Activated naive CD4-positive, alpha-beta T cell treated with anti-CD3 and anti-CD28 coated beads for 36 hours (primary cell): Measurements from ENCODE around the gene TIGD1. TPM values are rescaled to one million over a fixed set of nuclear protein-coding genes. Genes with fewer than 3 reads are reported as not detected.

Source experiments
- CTCF ChIA-PET: fragments of 350-600 bp; sonication (Branson Sonifier 250); formaldehyde crosslinking; loops from one replicate; lab custom pipeline; 2021; ENCODE audit warnings: antibody characterized with exemption; lab: Charles Lee
- DNase-seq: peaks from one replicate; pipeline ENCODE4 v3.0.0-alpha.2; 2020
- H3K27ac Mint-ChIP-seq: one replicate; pipeline ENCODE4 v1.8.0; 2021; ENCODE audit warnings: mild to moderate bottlenecking, mixed read lengths
- H3K27me3 Mint-ChIP-seq: one replicate; pipeline ENCODE4 v1.8.0; 2021; ENCODE audit warnings: low read depth, mixed read lengths
- H3K36me3 Mint-ChIP-seq: one replicate; pipeline ENCODE4 v1.8.0; 2021; ENCODE audit warnings: low read depth, mixed read lengths
- H3K4me1 Mint-ChIP-seq: one replicate; pipeline ENCODE4 v1.8.0; 2021; ENCODE audit warnings: low read depth, mixed read lengths
- H3K4me3 Mint-ChIP-seq: one replicate; pipeline ENCODE4 v1.8.0; 2021; ENCODE audit warnings: mild to moderate bottlenecking, moderate library complexity, mixed read lengths
- H3K9me3 Mint-ChIP-seq: one replicate; pipeline ENCODE4 v1.8.0; 2021; ENCODE audit warnings: mixed read lengths
- intact Hi-C: fragments of 100-400 bp; cut with micrococcal nuclease; formaldehyde crosslinking; loops from one replicate; pipeline ENCODE4 v1.15.1; 2023
- total RNA-seq, 2 experiments: library from RNA; stranded (reverse); gene quantifications; one replicate each; pipeline ENCODE4 v1.2.3, GENCODE V29; 2021

TIGD1 gene
- total RNA-seq, 2 experiments from 2014 or later = 7.7 to 8.3 TPM

DNA sequence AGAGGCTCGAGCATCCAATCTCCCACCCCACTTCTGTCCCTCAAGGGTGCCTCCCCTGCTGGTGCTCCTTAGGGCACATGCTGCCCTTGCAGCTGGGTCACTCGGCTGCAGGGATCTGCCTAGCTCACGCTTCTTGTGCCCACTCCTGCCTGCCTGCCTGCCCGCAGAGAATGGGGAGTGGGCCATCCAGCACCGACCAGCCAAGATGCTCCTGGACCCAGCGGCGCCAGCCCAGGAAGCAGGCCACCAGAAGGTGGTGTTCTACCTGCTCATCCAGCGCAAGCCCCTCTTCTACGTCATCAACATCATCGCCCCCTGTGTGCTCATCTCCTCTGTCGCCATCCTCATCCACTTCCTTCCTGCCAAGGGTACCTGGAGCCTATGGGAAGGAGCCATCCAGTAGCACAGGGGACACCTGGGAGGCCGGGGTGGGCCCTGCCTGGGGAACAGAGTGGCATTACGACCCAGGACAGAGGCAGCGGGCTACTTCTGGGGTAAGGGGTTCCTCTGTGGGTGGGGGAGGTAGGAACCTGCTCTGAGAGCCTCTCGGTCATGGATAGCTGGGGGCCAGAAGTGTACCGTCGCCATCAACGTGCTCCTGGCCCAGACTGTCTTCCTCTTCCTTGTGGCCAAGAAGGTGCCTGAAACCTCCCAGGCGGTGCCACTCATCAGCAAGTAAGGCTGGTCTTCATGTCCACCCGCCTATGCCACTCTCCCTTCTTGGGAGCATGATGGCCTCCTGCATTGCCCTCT lies 7.5 kb downstream of the TIGD1 start:
- peaks cover 4% of the 10 kb centered on the region for H3K27me3 Mint-ChIP-seq
- no peak overlapping the region for H3K4me3 Mint-ChIP-seq
- intact Hi-C loops = no loop called here
- peaks cover 17% of the 10 kb centered on the region for H3K36me3 Mint-ChIP-seq
- no peak overlapping the region for H3K27ac Mint-ChIP-seq
- no peaks in the 10 kb centered on the region for H3K9me3 Mint-ChIP-seq
- CTCF ChIA-PET = no interaction called here
- peaks cover 10% of the 10 kb centered on the region for H3K4me1 Mint-ChIP-seq
- no peak for DNase-seq

GRCh38 chr2:232541961-232542714 lies 8.2 kb downstream of the TIGD1 start:
- Mint-ChIP-seq H3K4me3 (no peak overlapping the region), H3K36me3 (peaks cover 10% of the 10 kb centered on the region), H3K9me3 (no peaks in the 10 kb centered on the region), H3K27me3 (peaks cover 7% of the 10 kb centered on the region), H3K27ac (no peak overlapping the region), H3K4me1 (peaks cover 4% of the 10 kb centered on the region)
- intact Hi-C loops = no loop called here
- DNase-seq = no peak
- CTCF ChIA-PET = no interaction called here

DNA sequence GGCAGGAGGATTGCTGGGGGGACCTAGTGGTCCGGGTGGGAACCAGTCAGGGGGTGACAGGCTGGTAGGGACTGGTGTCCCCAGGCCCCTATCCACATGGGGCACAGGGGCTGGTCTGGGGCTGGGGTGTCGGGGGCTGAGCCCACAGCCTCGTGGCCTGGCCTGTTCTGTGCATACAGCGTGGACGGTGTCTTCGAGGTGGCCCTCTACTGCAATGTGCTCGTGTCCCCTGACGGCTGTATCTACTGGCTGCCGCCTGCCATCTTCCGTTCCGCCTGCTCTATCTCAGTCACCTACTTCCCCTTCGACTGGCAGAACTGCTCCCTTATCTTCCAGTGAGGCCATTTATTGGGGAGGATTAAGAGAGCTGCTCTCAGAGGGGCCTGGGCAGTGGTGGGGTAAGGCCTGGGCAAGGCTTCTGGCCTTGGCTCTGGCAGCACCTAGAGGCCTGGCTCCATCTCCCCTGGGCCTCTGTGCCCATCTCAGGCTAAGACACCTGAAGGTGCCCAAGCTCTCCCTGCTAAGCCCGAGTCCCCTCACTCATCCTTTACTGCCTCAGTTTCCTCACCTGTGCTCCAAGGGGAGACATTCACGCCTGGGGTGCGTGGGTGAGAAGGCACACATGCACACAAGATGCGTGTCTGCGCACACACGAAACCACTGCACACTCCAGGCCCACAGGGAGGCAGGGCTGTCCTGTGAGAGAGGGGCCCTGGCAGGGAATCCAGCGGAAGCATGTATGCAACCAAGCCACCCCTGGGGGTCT lies 9.0 kb downstream of the TIGD1 start:
- CTCF ChIA-PET = no interaction called here
- Mint-ChIP-seq H3K4me3 (no peak overlapping the region), H3K36me3 (peaks cover 5% of the 10 kb centered on the region), H3K9me3 (no peaks in the 10 kb centered on the region), H3K27ac (peak overlapping the region; percentile 41), H3K4me1 (peaks cover under 1% of the 10 kb centered on the region), H3K27me3 (peaks cover 9% of the 10 kb centered on the region)
- DNase-seq = no peak
- intact Hi-C loops = no loop called here

DNA sequence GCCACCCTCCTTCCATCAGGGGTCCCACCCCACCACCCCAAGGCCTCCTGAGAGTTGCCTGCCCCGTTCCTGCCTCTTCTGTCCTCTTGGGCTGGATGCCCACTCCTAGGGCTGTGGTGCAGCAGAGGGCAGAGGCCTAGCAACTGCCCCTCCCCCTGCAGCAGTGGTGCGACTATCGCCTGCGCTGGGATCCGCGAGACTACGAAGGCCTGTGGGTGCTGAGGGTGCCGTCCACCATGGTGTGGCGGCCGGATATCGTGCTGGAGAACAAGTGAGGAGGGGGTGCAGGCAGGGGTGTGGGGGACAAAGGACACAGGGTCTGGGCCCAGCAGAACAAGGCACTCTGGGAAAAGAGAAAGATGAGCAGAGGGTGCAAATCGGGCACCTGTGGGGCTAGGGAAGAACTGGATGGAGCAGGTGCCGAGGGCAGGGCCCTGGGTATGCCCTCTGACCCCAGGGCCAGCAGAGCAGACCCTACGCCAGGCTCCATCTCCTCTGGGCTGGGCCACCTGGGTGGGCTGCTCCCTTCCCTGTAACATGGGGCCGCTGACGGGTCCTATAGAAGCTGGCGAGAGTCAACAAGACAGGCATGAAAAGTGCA lies 9.8 kb downstream of the TIGD1 start:
- CTCF ChIA-PET = no interaction called here
- no peak overlapping the region for H3K4me3 Mint-ChIP-seq

GRCh38 chr2:232539298-232540231 lies 10.8 kb downstream of the TIGD1 start, which contains the start of gene CHRNG:
Gene CHRNG (plus strand): TSS chr2:232539692. CDS start chr2:232539748, 56 bp downstream.
- no peak within 1 kb of the TSS for H3K27ac Mint-ChIP-seq
- no peak within 1 kb of the TSS for H3K4me3 Mint-ChIP-seq
- H3K4me1 Mint-ChIP-seq = no peaks in the 10 kb centered on the region
- CTCF ChIA-PET = no interaction called here
- no peaks in the 10 kb centered on the region for H3K9me3 Mint-ChIP-seq
- H3K36me3 Mint-ChIP-seq = peaks cover 2% of the 10 kb centered on the region
- peaks cover 9% of the 10 kb centered on the region for H3K27me3 Mint-ChIP-seq
- intact Hi-C loops = no loop called here
- DNase-seq = no peak

More for the DNA sequence above, 9.8 kb downstream of the TIGD1 start:
- DNase-seq = no peak
- Mint-ChIP-seq H3K36me3 (peaks cover 4% of the 10 kb centered on the region), H3K4me1 (no peaks in the 10 kb centered on the region), H3K27me3 (peaks cover 9% of the 10 kb centered on the region), H3K9me3 (no peaks in the 10 kb centered on the region), H3K27ac (no peak overlapping the region)
- intact Hi-C loops = no loop called here

GRCh38 chr2:232538671-232539070 lies 11.7 kb downstream of the TIGD1 start:
- Mint-ChIP-seq H3K9me3 (no peaks in the 10 kb centered on the region), H3K27ac (no peak overlapping the region), H3K27me3 (peaks cover 9% of the 10 kb centered on the region), H3K4me1 (no peaks in the 10 kb centered on the region), H3K4me3 (no peak overlapping the region), H3K36me3 (peaks cover 2% of the 10 kb centered on the region)
- intact Hi-C loops = no loop called here
- CTCF ChIA-PET = interaction anchor here (0.6 kb wide), 1 partner anchor 9 kb away, joined by 3 read pairs; no protein-coding TSS in a partner anchor
- DNase-seq = no peak

- peaks cover 13% of the 10 kb centered on the region for H3K27me3 Mint-ChIP-seq
- no peaks in the 10 kb centered on the region for H3K9me3 Mint-ChIP-seq
- DNase-seq = no peak
- H3K27ac Mint-ChIP-seq = no peak overlapping the region
- CTCF ChIA-PET = interaction anchor here (1.0 to 1.2 kb wide), 2 partner anchors 12 to 90 kb away, joined by 3 to 4 read pairs; no protein-coding TSS in a partner anchor
- H3K4me3 Mint-ChIP-seq = no peak overlapping the region
- H3K4me1 Mint-ChIP-seq = no peaks in the 10 kb centered on the region
- intact Hi-C loops = no loop called here
- H3K36me3 Mint-ChIP-seq = no peaks in the 10 kb centered on the region
Observed at GRCh38 chr2:232537499-232537898, 12.9 kb downstream of the TIGD1 start.

- H3K27ac Mint-ChIP-seq = no peak overlapping the region
Observed at GRCh38 chr2:232537079-232537478, 13.3 kb downstream of the TIGD1 start.

GRCh38 chr2:232535761-232536530 lies 14.4 kb downstream of the TIGD1 start:
- intact Hi-C loops = no loop called here
- no peaks in the 10 kb centered on the region for H3K36me3 Mint-ChIP-seq
- no peak overlapping the region for H3K27ac Mint-ChIP-seq
- CTCF ChIA-PET = interaction anchor here (1.0 kb wide), 1 partner anchor 89 kb away, joined by 4 read pairs; no protein-coding TSS in a partner anchor
- no peaks in the 10 kb centered on the region for H3K4me1 Mint-ChIP-seq
- DNase-seq = no peak
- H3K9me3 Mint-ChIP-seq = no peaks in the 10 kb centered on the region
- H3K27me3 Mint-ChIP-seq = peaks cover 13% of the 10 kb centered on the region
- H3K4me3 Mint-ChIP-seq = no peak overlapping the region

More at GRCh38 chr2:232537079-232537478, 13.3 kb downstream of the TIGD1 start:
- peaks cover 13% of the 10 kb centered on the region for H3K27me3 Mint-ChIP-seq
- CTCF ChIA-PET = interaction anchor here (1.0 to 1.2 kb wide), 2 partner anchors 12 to 90 kb away, joined by 3 to 4 read pairs; no protein-coding TSS in a partner anchor
- no peak overlapping the region for H3K4me3 Mint-ChIP-seq
- H3K4me1 Mint-ChIP-seq = no peaks in the 10 kb centered on the region
- intact Hi-C loops = no loop called here
- DNase-seq = peak; percentile 38
- H3K9me3 Mint-ChIP-seq = no peaks in the 10 kb centered on the region
- no peaks in the 10 kb centered on the region for H3K36me3 Mint-ChIP-seq

DNA sequence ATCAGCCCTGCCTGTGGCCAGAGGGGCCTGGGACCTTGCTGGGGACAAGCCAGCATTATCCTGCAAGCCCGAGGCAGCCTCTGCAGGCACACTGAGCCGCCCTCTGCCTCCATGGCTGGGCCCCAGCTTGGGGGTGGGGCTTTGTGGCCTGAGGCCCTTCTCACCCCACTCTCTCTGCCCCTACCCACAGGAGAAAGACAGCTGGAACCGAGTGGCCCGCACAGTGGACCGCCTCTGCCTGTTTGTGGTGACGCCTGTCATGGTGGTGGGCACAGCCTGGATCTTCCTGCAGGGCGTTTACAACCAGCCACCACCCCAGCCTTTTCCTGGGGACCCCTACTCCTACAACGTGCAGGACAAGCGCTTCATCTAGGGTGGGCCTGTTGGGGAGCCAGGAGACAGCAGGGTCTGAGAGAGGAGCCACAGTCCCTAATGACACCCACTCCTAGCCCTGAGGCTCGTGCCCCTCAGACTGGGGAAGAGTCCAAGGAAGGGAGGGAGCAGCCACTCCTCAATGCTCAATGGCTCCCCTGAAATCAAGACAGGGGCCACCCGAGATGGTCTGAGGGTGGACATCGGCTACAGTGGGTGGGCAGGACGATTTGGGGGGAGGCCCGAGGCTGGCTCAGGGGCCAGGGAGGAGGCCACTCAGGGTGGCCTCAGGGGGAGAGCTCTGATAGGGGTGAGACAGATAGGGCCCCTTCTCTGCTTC lies 15.3 kb downstream of the TIGD1 start:
- H3K27me3 Mint-ChIP-seq = peaks cover 13% of the 10 kb centered on the region
- intact Hi-C loops = no loop called here
- CTCF ChIA-PET = no interaction called here
- H3K27ac Mint-ChIP-seq = no peak overlapping the region
- no peak for DNase-seq
- no peak overlapping the region for H3K4me3 Mint-ChIP-seq
- H3K9me3 Mint-ChIP-seq = no peaks in the 10 kb centered on the region
- no peaks in the 10 kb centered on the region for H3K36me3 Mint-ChIP-seq
- H3K4me1 Mint-ChIP-seq = no peaks in the 10 kb centered on the region
